ENCODE measurements around the gene DNMT3B.
"Not testable (repeated sequence)": the region's sequence is repeated elsewhere in the genome, so short reads cannot be mapped to it uniquely, and the experiment has no call there.

The DNMT3B gene

GRCh38 chr20:32761831-32762753 lies at the start of gene DNMT3B:
Gene DNMT3B (plus strand): TSS chr20:32762385. CDS start chr20:32780324, 17,939 bp downstream.
- no peak for DNase-seq (ENCODE audit: low read depth)

- no peak for DNase-seq (ENCODE audit: low read depth)
Observed at GRCh38 chr20:32718749-32719348, 43.3 kb upstream of the DNMT3B start.

GRCh38 chr20:32727683-32728082 lies 34.5 kb upstream of the DNMT3B start:
- no peak for DNase-seq (ENCODE audit: low read depth)

- DNase-seq (ENCODE audit: low read depth): not testable (repeated sequence)
Observed at GRCh38 chr20:32728435-32728834, 33.8 kb upstream of the DNMT3B start.

GRCh38 chr20:32729334-32729733 lies 32.9 kb upstream of the DNMT3B start:
- not testable (repeated sequence) for DNase-seq (ENCODE audit: low read depth)

GRCh38 chr20:32731882-32732266 lies 30.3 kb upstream of the DNMT3B start:
- DNase-seq (ENCODE audit: low read depth): no peak

- no peak for DNase-seq (ENCODE audit: low read depth)
Observed at GRCh38 chr20:32737371-32738223, 24.6 kb upstream of the DNMT3B start.

GRCh38 chr20:32741151-32741550 lies 21.0 kb upstream of the DNMT3B start:
- no peak for DNase-seq (ENCODE audit: low read depth)

GRCh38 chr20:32742322-32743236 lies 19.6 kb upstream of the DNMT3B start:
- no peak for DNase-seq (ENCODE audit: low read depth)

GRCh38 chr20:32743237-32744112 lies 18.7 kb upstream of the DNMT3B start, which contains the start of gene COMMD7:
Gene COMMD7 (minus strand): TSS chr20:32743467. CDS start chr20:32743391, 76 bp downstream.
- no peak for DNase-seq (ENCODE audit: low read depth)

- DNase-seq (ENCODE audit: low read depth): no peak
Observed at GRCh38 chr20:32749914-32750637, 12.1 kb upstream of the DNMT3B start.

- no peak for DNase-seq (ENCODE audit: low read depth)
Observed at GRCh38 chr20:32751293-32751692, 10.9 kb upstream of the DNMT3B start.

GRCh38 chr20:32751702-32752457 lies 10.3 kb upstream of the DNMT3B start:
- no peak for DNase-seq (ENCODE audit: low read depth)

- DNase-seq (ENCODE audit: low read depth): no peak
Observed at GRCh38 chr20:32752458-32753250, 9.5 kb upstream of the DNMT3B start.

GRCh38 chr20:32753731-32754130 lies 8.5 kb upstream of the DNMT3B start:
- no peak for DNase-seq (ENCODE audit: low read depth)

GRCh38 chr20:32756156-32756555 lies 6.0 kb upstream of the DNMT3B start:
- no peak for DNase-seq (ENCODE audit: low read depth)

GRCh38 chr20:32761417-32761830 lies 761 bp upstream of the DNMT3B start:
- DNase-seq (ENCODE audit: low read depth): no peak

- no peak for DNase-seq (ENCODE audit: low read depth)
Observed at GRCh38 chr20:32762754-32763201, 593 bp downstream of the DNMT3B start.
